ENCODE data around the gene GFM1.

The GFM1 gene

GRCh38 chr3:158739078-158739477, 94.8 kb downstream of the GFM1 start:
- no peak for TF ChIP-seq POLR2A (IDR thresholded peaks at IDR 0.05; ENCODE audit: extremely low read depth, insufficient read length)
- TF ChIP-seq MYC (IDR thresholded peaks at IDR 0.05; ENCODE audit: low read depth, low read length): no peak
- TF ChIP-seq MAX (IDR thresholded peaks at IDR 0.05; ENCODE audit: low read depth, low read length): no peak
- H3K4me3 ChIP-seq (ENCODE audit: low read depth, low read length): no peak overlapping the region
- DNase-seq (ENCODE audit: low read depth): no peak

- H3K4me3 ChIP-seq (ENCODE audit: low read depth, low read length): no peak overlapping the region
- no peak for DNase-seq (ENCODE audit: low read depth)
- TF ChIP-seq MYC (IDR thresholded peaks at IDR 0.05; ENCODE audit: low read depth, low read length): no peak
These were observed 95.3 kb downstream of the GFM1 start for GRCh38 chr3:158739661-158740060.
